ENCODE measurements around the gene FHL2.
"Not testable (repeated sequence)": the region's sequence is repeated elsewhere in the genome, so short reads cannot be mapped to it uniquely, and the experiment has no call there.

Gene FHL2

DNA sequence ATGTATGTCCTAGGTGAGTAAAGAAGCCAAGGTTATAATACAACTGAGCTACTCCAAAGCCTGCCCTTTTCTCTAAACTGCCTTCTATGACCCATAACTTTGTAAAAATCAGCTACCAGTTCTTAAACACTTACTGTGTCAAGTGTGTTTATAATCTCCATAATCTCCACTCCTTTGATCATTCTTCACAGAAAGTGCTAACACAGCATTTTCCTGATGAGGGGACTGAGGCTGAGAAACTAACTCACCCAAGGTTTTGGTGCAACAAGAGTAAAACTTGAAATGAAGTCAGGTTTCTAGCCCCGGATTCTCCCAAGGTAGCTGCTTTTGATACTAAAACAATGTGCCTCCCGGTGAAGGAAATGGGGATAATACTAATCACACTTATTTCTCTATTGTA, 63.4 kb downstream of the FHL2 start:
- DNase-seq = no peak

DNA sequence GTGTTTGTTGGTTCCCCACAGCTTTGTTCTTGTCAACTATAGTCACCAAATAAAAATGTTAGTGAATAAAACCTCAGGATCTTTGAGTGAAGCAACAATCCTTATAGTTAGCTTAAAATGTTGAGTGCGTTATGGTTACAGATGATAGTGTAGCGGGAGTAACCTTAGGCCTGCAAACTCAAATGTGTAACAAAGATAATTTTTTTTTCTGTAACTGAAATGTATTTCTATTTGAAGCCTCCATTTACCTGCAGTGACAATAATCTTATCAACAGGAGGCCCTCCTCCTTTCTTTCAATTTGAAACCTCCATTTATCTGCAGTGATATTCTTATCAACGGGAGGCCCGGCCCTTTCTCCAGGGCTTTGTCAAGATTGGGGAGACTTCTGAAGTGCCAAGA, 64.6 kb downstream of the FHL2 start:
- no peak for DNase-seq

DNA sequence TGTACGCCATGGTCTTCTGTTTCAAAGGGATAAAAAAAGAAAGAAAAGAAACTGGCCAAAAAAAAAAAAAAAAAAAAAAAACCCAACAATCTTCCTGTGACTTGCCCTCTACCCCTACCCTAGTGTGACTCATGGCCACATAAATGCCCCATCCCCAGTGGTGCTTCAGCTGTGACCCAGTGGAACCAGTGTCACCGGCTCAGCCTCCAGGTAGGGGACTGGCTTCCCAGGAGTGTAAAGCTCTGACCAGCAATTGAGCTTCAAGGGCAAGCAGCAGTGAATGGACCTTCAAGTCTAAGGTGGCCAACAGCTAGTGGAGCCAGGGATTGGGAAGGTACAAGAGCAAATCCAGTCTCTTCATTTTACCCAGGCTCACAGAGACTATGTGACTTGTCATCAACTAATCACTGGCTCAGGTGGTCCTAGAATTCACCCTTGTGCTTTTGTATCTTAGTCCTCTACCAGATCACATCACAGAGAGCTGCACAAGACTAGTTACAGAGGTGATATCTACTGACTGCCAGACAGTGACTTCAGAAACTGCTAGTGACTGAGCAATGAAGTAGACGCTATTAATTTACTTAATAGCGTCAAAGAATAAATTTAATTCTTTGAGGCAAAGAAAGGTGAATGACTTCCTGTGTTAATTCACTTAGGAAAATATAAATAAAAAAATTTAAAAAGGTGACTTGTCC, 68.0 kb downstream of the FHL2 start:
- no peak for DNase-seq

DNA sequence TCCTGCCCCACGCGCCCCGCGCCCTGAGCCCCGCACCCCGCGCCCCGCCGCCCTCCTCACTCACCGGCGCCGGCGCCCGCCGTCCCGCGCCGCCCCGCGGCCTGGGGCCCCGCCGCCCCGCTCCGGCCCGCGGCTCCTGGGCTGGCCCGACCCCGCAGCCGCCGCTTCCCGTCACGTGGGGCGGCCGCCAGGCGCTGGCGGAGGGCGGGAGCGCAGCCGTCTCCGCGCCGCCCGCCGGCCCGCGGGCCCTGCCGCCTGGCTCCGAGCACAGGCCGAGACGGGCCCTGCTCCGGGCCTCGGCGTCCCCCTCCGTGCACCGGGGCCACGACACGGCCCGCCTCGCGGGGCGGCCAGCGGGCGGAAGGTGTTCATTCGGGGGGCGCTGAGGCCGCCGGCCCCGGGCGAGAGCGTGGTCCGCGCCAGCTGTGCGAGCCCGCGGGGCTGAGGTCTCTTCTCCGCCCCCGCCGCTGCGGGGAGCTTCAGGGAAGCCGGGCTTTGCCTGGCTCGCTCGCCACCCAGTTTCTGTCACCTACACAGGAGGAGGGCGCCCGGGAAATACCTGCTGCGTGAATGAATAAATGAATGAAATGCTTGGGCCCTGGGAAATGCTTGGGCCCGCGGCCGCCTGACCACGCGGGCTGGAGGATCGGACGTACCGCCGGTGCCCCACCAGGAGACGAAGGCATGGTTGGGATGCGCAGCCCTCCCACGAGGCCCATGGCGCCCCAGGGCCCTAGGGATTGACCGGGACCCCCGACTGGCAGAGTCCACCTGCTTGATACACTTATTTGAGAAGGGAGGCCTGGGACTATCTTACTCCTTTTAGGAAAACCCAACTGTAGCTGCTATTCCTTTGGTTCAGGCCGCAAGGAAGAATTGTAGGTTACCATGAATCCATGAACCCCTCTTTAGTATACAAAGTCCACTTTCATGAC, 69.0 kb downstream of the FHL2 start, which contains the start of gene TGFBRAP1:
Gene TGFBRAP1, minus strand, starts transcription at position 175 of the 935 bp plus-strand sequence. CDS start 21,434 bp downstream, outside the sequence.
- peak; percentile 85 for DNase-seq

DNA sequence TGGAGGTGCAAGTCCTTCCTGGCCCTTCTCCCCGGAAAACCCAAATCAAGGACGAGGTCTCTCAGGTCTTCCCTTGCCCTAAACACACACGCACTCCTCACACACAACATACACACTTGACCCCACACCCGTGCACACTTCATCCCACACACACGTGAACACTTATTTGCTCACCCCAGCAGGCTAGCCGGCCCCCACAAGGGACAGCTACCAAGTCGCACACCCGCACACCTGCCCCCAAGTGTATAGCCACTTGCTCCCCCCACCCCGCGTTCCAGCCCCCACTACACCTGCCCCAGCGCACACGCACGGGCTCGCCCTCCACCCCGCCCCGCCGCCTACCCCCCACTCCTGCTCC, 69.7 kb downstream of the FHL2 start:
- DNase-seq = no peak

GRCh38 chr2:105328281-105329196, 70.3 kb downstream of the FHL2 start:
- peak; percentile 65 for DNase-seq

GRCh38 chr2:105327690-105328089, 71.2 kb downstream of the FHL2 start:
- DNase-seq = no peak

DNA sequence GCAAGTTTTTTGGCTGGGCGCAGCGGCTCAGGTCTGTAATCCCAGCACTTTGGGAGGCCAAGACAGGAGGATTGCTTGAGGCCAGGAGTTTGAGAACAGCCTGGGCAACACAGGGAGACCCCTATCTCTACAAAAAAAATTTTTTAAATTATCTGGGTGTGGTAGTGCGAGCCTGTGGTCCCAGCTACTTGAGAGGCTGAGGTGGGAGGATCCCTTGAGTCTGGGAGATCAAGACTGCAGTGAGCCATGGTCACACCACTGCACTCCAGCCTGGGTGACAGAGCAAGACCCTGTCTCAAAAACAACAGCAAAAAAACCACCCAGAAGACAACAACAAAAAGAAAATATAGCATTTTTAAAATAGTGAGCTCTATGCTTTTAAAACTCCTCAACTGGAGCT, 71.6 kb downstream of the FHL2 start:
- not testable (repeated sequence) for DNase-seq

- DNase-seq = no peak
Observed at GRCh38 chr2:105325389-105325963, 73.4 kb downstream of the FHL2 start.

DNA sequence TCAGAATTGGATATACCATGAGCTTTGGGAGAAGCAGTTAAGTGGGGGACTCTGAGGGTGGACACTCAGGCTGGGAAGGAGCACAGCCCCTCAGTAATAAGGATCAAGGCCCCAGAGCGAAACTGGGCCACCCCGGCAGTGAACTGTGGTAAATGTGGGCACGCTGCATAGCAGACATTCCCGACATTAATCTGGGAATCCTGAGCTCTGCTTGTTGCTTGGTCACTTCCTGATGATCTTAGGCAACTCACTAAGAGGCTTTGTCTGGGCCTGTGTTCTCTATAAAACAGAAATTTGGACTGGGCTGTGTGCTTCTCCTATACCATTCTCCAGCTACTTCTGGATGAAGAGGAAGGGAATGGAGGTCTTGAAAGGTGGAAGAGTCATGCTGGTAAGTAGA, 74.1 kb downstream of the FHL2 start:
- no peak for DNase-seq

DNA sequence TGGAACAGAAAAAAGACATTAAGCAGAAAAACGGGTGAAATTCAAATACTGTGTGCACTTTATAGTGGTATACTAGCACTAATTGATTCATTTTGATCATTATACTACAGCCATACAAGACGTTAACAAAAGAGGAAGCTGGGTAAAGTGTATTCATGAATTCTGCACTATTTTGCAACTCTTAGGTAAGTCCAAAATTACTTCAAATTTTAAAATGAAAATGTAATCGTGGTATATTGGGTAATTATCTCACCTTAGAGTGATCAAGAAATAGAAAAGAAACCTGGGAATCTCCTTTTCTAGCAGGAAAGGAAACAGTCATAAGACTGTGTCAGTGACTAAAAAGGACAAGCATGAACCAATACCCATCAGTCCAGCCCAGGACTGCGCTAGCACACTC, 74.8 kb downstream of the FHL2 start:
- no peak for DNase-seq

DNA sequence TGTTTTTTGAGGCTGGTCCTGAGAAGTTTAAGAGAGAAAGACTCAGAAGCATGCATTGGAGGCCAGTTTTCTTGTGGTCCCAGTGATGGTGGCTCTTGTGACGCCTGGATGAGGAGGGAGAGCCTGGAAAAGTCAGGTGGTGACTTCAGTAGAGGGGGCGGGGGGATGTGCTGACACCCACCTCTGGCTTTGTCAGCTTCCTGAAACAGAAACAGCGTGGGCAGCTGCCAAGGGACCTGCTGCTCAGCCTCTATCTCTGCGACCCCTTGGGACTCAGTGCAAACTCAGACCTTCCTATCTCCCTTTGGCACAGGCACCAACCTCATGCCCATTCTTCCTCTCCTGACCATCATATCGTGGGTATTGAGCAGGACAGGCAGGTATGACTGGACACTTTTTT, 75.7 kb downstream of the FHL2 start:
- DNase-seq = no peak

GRCh38 chr2:105321875-105322646, 76.8 kb downstream of the FHL2 start:
- no peak for DNase-seq

DNA sequence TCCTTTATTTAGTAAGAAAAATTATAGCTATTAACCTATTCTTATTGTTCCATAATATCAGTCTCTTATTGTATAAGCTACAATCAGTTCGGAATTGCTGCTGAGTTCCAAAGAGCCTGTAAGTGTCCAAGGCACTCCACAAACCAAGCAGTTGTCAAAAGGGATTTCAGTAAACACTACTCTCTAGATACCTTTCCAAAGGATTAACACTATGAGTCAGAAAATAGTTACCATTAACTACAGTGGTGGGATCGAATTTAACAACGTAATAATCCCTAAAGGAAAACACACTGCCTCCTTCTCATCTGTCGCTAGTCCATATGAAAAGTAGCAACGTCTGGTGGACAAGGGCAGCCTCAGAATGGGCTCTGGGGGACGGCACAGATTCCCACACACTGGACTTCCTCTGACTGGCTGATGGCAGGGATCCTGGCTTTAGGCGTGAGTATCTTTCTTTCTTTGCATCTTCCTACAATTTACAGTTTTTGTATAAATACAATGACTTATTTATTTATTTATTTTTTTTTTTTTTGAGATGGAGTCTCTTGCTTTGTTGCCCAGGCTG, 78.1 kb downstream of the FHL2 start:
- DNase-seq = no peak

DNA sequence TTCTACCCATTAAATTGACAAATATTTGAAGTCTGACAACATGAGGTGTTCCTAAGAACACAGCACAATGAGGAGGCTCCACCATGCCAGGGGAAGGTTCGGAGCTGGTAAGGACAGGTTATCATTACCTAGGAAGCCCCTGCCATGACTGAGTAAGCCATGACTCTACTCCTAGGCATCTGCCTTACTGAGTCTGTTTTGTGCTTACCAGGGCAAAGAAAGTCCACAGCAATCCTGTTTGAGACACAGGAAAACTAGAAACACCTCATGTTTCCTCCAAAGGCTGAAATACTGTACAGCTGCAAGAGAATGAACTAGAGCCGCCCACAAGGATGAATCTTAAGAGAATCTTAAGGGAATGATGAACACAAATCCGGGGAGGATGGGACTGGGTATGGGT, 80.9 kb downstream of the FHL2 start:
- DNase-seq = no peak

- DNase-seq = no peak
Observed at GRCh38 chr2:105315314-105315713, 83.5 kb downstream of the FHL2 start.

GRCh38 chr2:105313877-105314276, 85.0 kb downstream of the FHL2 start:
- no peak for DNase-seq
